ENCODE measurements around the gene COL4A3.

- TF ChIP-seq, protein P1, sequence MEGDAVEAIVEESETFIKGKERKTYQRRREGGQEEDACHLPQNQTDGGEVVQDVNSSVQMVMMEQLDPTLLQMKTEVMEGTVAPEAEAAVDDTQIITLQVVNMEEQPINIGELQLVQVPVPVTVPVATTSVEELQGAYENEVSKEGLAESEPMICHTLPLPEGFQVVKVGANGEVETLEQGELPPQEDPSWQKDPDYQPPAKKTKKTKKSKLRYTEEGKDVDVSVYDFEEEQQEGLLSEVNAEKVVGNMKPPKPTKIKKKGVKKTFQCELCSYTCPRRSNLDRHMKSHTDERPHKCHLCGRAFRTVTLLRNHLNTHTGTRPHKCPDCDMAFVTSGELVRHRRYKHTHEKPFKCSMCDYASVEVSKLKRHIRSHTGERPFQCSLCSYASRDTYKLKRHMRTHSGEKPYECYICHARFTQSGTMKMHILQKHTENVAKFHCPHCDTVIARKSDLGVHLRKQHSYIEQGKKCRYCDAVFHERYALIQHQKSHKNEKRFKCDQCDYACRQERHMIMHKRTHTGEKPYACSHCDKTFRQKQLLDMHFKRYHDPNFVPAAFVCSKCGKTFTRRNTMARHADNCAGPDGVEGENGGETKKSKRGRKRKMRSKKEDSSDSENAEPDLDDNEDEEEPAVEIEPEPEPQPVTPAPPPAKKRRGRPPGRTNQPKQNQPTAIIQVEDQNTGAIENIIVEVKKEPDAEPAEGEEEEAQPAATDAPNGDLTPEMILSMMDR (IDR thresholded peaks at IDR 0.05; ENCODE audit: borderline replicate concordance, extremely low read depth, low read length, poor library complexity, severe bottlenecking), result no peak
- TF ChIP-seq EZH2 (IDR thresholded peaks at IDR 0.05; ENCODE audit: borderline replicate concordance, low read depth, low read length, severe bottlenecking), result no peak
Observed at GRCh38 chr2:227130636-227131035, 33.8 kb upstream of the COL4A3 start.

Measured in DND-41 (cell line).